ENCODE data around the gene ST3GAL2.

GRCh38 chr16:70388006-70388680, 50.8 kb downstream of the ST3GAL2 start:
- TF ChIP-seq KLF6 (CRISPR knock-in tag; IDR thresholded peaks at IDR 0.05; ENCODE audit: borderline replicate concordance) = no peak
- TF ChIP-seq PML (IDR thresholded peaks at IDR 0.05; ENCODE audit: low read length) = no peak
- no peak for TF ChIP-seq LARP7 (IDR thresholded peaks at IDR 0.05)
- no peak for TF ChIP-seq JUND (IDR thresholded peaks at IDR 0.05; ENCODE audit: borderline replicate concordance, low read depth, low read length)
- TF ChIP-seq JUND (tag; IDR thresholded peaks at IDR 0.05; ENCODE audit: borderline replicate concordance, low read depth, low read length) = no peak
- no peak for TF ChIP-seq TAF1 (IDR thresholded peaks at IDR 0.05; ENCODE audit: control insufficient read depth, extremely low read depth, insufficient read depth, low read length, severe bottlenecking)
- TF ChIP-seq CTCF (IDR thresholded peaks at IDR 0.05 in 2 of 3, conservative IDR thresholded peaks at IDR 0.05 in 1 of 3; ENCODE audit: insufficient read depth in 2 of 3, low read depth in 1 of 3, low read length in 3 of 3) = no peak
- no peak for TF ChIP-seq YBX1 (IDR thresholded peaks at IDR 0.05)
- TF ChIP-seq MXI1 (IDR thresholded peaks at IDR 0.05; ENCODE audit: low read depth, low read length) = no peak
- no peak for TF ChIP-seq EZH2 (IDR thresholded peaks at IDR 0.05; ENCODE audit: borderline replicate concordance, low read depth, low read length)
- no peak for TF ChIP-seq EP300 (IDR thresholded peaks at IDR 0.05; ENCODE audit: low read length)

Measured in K562 (cell line).